Uterus (tissue), 2 donors: ENCODE data around the gene TRIM68.

Experiments used
- POLR2A ChIP-seq, 2 donors: fragments of 450-650 bp; IDR thresholded peaks; one replicate each; pipeline ENCODE4 v1.6.1; 2016; ENCODE audit warnings: antibody characterized with exemption in 2 of 2, mild to moderate bottlenecking in 1 of 2, moderate library complexity in 1 of 2
- TF ChIP-seq, protein P1 (sequence below), 4 experiments: fragments of 200-600 bp in 2 of 4; fragments of 450-650 bp in 2 of 4; sonication (generic) in 2 of 4; IDR thresholded peaks; one replicate each; pipeline ENCODE4 v1.5.1; 2016 to 2019; ENCODE audit warnings: antibody characterized with exemption in 4 of 4, mild to moderate bottlenecking in 2 of 4, moderate library complexity in 1 of 4

DNA sequence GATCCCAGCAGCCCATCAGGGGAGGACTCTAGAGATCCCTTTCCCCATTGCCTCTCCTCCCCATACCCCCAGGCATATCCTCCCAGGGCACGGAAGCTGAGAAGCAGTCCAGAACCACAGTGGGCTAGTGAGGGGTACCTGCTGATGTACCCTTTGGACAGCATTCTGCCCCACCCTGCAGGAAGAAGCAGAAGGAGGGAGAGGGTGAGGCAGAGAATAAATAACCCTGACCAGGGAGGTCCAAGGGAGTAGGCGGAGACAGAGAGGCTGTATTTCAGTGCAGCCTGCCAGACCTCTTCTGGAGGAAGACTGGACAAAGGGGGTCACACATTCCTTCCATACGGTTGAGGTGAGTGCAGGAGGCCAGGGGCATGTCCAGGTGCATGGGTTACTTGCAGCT is 35.7 kb upstream of the TRIM68 start, which contains the start of gene OR51E1:
- TF ChIP-seq, protein P1, sequence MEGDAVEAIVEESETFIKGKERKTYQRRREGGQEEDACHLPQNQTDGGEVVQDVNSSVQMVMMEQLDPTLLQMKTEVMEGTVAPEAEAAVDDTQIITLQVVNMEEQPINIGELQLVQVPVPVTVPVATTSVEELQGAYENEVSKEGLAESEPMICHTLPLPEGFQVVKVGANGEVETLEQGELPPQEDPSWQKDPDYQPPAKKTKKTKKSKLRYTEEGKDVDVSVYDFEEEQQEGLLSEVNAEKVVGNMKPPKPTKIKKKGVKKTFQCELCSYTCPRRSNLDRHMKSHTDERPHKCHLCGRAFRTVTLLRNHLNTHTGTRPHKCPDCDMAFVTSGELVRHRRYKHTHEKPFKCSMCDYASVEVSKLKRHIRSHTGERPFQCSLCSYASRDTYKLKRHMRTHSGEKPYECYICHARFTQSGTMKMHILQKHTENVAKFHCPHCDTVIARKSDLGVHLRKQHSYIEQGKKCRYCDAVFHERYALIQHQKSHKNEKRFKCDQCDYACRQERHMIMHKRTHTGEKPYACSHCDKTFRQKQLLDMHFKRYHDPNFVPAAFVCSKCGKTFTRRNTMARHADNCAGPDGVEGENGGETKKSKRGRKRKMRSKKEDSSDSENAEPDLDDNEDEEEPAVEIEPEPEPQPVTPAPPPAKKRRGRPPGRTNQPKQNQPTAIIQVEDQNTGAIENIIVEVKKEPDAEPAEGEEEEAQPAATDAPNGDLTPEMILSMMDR (IDR thresholded peaks at IDR 0.05), result no peak
- no peak for TF ChIP-seq POLR2A (IDR thresholded peaks at IDR 0.05)
